ENCODE measurements around the gene COL5A2.

The COL5A2 gene

DNA sequence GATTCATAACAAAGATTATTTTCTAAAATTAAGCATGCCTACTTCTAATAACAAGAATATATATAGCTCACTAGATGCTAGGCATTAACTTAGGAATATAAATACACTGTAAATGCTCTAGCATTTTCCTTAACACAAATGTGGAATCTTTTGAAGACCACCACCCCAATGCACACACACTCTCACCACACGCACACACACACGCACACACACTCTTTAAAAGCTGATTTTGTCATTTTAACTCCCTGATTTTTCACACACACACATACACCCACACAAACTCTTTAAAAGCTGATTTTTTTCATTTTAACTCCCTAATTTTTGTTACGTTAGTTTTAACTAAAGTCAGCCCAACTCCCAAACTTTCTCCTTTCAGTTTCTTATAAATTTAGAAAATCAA is 3.0 kb downstream of the COL5A2 start:
- DNase-seq (ENCODE audit: low read depth) = no peak
- in situ Hi-C loops (cut with HindIII; ENCODE audit: low sequenced_read_pairs) = loop anchor here (10.0 kb wide), 1 partner anchor 62 kb away; no protein-coding TSS in a partner anchor
- TF ChIP-seq, protein P1, sequence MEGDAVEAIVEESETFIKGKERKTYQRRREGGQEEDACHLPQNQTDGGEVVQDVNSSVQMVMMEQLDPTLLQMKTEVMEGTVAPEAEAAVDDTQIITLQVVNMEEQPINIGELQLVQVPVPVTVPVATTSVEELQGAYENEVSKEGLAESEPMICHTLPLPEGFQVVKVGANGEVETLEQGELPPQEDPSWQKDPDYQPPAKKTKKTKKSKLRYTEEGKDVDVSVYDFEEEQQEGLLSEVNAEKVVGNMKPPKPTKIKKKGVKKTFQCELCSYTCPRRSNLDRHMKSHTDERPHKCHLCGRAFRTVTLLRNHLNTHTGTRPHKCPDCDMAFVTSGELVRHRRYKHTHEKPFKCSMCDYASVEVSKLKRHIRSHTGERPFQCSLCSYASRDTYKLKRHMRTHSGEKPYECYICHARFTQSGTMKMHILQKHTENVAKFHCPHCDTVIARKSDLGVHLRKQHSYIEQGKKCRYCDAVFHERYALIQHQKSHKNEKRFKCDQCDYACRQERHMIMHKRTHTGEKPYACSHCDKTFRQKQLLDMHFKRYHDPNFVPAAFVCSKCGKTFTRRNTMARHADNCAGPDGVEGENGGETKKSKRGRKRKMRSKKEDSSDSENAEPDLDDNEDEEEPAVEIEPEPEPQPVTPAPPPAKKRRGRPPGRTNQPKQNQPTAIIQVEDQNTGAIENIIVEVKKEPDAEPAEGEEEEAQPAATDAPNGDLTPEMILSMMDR (IDR thresholded peaks at IDR 0.05; ENCODE audit: low read depth, low read length, missing control alignments) = no peak
- peak overlapping the region; percentile 78 for H3K4me3 ChIP-seq (ENCODE audit: low read depth, low read length)

DNA sequence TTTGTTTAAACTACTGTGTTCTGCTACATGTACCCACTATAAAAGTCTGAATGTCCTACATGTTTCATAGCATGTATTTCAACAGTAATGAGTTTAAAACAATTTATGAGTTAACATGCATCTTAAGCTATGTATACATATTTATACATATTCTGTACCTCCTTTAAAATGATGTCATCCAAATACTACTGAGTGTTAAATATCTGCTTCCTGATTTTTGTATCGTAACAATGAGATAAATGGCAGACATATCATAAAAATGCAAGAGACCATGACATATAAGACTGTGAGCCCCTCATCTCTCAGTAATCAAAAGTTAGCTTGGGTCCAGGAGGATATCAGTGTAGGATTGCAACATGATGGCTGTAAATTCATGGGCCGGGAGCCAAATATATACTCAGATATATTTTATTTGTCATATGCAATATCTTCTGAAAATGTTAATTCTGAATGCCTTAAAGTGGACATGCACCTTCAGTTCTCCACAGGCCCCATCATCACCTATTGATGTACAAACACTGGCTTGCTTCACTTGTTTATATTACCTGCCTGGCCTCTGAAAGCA is 3.6 kb downstream of the COL5A2 start:
- in situ Hi-C loops (cut with HindIII; ENCODE audit: low sequenced_read_pairs) = loop anchor here (10.0 kb wide), 1 partner anchor 61 kb away; no protein-coding TSS in a partner anchor
- no peak for DNase-seq (ENCODE audit: low read depth)
- TF ChIP-seq, protein P1 (IDR thresholded peaks at IDR 0.05; ENCODE audit: low read depth, low read length, missing control alignments) = no peak
- H3K4me3 ChIP-seq (ENCODE audit: low read depth, low read length) = peak overlapping the region; percentile 78

DNA sequence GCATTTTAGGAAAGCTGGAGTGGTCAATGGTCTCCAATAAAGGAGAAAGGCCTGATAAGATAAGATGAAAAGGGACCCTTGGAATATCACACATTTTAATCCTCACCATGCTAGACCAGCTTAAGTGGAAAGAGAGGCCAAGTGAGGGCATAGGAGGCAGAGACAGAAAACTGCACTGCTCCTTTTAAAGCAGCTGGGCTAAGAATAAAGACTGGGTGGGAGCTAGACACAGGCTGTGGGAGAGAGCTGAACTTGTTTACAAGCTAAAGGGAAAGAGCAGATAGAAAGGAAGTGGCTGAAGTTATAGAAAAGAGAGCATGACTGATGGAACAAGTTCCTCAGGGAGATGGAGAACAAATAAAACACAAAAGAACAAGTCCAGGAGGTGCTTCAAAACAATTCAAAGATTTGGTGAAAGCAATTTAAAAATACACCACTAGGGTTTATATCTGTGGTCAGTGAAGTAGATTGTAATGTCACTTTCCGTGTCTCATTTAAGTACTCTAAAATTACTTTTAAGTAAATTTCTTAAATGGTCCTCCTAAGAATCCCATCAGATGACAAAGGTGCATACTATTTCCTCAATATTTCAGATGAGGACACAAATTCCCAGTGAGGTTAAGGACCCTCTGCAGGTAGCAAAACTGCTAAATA is 7.5 kb downstream of the COL5A2 start:
- TF ChIP-seq, protein P1 (IDR thresholded peaks at IDR 0.05; ENCODE audit: low read depth, low read length, missing control alignments) = no peak
- in situ Hi-C loops (cut with HindIII; ENCODE audit: low sequenced_read_pairs) = loop anchor here (10.0 kb wide), 1 partner anchor 57 kb away; no protein-coding TSS in a partner anchor
- H3K4me3 ChIP-seq (ENCODE audit: low read depth, low read length) = no peak overlapping the region
- no peak for DNase-seq (ENCODE audit: low read depth)

DNA sequence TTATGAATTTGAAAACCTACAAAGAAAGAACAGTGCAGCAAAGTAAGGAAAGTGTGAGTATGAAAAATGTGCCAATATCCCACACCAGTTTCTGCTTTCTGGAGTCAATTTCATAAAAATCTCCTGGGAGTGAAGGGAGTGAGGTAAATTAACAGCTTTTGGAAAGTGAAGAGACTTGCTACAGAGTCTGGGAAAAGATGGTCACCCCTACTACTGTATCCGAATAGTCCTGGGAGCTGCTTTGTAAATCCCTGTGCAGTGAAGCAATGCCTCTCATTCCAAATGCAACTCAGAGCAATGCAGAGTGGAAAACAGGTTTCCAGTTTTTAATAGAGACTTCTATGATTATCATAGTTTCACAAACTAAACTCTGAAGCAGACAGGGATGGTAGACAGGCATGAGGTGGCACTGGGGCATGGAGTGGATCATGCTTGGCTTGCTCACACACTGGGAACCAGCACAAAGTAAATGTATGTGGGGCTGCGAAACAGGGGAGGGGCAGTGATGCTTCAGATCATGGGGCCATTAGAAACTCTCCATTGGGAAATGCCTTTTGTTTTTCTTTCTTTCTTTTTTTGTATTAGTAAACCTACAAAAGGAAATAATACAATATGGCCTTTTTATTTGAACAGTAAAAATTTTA is 10.6 kb downstream of the COL5A2 start:
- in situ Hi-C loops (cut with HindIII; ENCODE audit: low sequenced_read_pairs) = no loop called here
- H3K4me3 ChIP-seq (ENCODE audit: low read depth, low read length) = no peak overlapping the region
- DNase-seq (ENCODE audit: low read depth) = no peak
- TF ChIP-seq, protein P1 (IDR thresholded peaks at IDR 0.05; ENCODE audit: low read depth, low read length, missing control alignments) = no peak

DNA sequence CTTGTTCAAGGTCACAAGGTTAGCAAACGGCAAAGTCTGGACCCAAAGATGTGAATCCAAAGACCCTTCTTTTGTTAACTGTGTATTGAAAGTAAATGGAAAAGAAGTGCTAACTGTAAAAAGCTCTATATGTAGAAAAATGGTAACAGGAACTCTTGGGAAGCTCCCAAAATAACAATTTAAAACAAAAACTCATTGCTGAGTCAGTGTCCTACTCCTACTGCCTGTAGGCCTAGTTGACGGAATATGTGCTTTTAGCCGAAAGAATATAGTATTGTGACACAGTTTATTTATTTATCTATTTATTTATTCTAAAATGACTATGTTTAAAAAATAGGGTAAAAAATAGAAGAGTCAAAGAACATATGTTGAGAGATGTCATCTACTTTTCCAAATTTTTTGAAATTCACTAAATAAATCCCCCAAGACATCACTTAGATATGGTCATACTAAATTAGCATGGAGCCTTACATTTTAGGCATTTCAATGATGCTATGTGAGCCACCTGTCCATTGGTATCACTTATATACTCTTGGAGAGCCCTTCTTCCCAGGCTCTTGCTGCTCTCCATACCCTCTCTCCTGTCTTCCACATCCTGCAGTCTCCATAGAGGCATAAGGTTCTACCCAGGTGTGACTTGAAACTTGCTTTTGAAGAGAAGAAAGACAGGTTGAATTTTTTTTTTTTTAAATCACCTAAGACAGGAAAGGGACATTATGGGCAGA is 13.7 kb downstream of the COL5A2 start:
- no peak for DNase-seq (ENCODE audit: low read depth)
- H3K4me3 ChIP-seq (ENCODE audit: low read depth, low read length) = no peak overlapping the region
- in situ Hi-C loops (cut with HindIII; ENCODE audit: low sequenced_read_pairs) = no loop called here
- TF ChIP-seq, protein P1 (IDR thresholded peaks at IDR 0.05; ENCODE audit: low read depth, low read length, missing control alignments) = no peak

DNA sequence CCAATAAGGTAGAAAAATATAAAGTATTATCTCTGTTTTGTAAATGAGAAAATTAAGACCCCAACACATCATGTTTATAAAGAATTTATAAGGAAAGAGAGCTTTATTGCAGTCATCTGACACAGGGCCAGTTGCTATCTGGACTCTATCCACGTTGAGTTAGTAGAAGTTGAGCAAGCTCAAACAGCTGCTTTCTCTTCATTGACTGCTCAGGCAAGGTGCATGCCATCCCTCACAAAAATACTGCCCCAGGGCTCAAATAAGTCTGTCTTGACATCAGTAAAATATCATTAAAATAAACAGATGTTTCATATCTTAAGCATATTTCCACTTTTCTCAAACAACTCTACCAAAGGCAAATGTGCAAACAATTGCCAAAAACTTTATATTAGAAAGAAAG is 14.8 kb downstream of the COL5A2 start:
- no peak overlapping the region for H3K4me3 ChIP-seq (ENCODE audit: low read depth, low read length)
- in situ Hi-C loops (cut with HindIII; ENCODE audit: low sequenced_read_pairs) = no loop called here
- TF ChIP-seq, protein P1 (IDR thresholded peaks at IDR 0.05; ENCODE audit: low read depth, low read length, missing control alignments) = no peak
- no peak for DNase-seq (ENCODE audit: low read depth)
